GM21360 (cell line): ENCODE results near the gene KRTAP10-1.

Experiments used
- ATAC-seq: cut with Tn5 transposase; IDR thresholded peaks from one replicate; pipeline ENCODE4 v1.9.1; 2021; ENCODE audit warnings: mild to moderate bottlenecking, moderate library complexity; ENCODE audit not compliant: unreplicated experiment

KRTAP10-1 gene

GRCh38 chr21:44518686-44519085, 21.3 kb downstream of the KRTAP10-1 start:
- no peak for ATAC-seq

- ATAC-seq: no peak
Measured at GRCh38 chr21:44517175-44517899, 22.7 kb downstream of the KRTAP10-1 start.

- ATAC-seq: no peak
Measured at GRCh38 chr21:44516828-44517174, 23.2 kb downstream of the KRTAP10-1 start.

- ATAC-seq: no peak
Measured at GRCh38 chr21:44516342-44516741, 23.7 kb downstream of the KRTAP10-1 start.

- no peak for ATAC-seq
Measured at GRCh38 chr21:44515359-44516165, 24.4 kb downstream of the KRTAP10-1 start.

- ATAC-seq: no peak
Measured at GRCh38 chr21:44514746-44515358, 25.1 kb downstream of the KRTAP10-1 start.

GRCh38 chr21:44514218-44514520, 25.8 kb downstream of the KRTAP10-1 start:
- ATAC-seq: no peak

- no peak for ATAC-seq
Measured at GRCh38 chr21:44513389-44514217, 26.4 kb downstream of the KRTAP10-1 start.

- no peak for ATAC-seq
Measured at GRCh38 chr21:44512496-44513388, 27.3 kb downstream of the KRTAP10-1 start.

- no peak for ATAC-seq
Measured at GRCh38 chr21:44511938-44512275, 28.1 kb downstream of the KRTAP10-1 start.

GRCh38 chr21:44511219-44511937, 28.6 kb downstream of the KRTAP10-1 start:
- no peak for ATAC-seq

GRCh38 chr21:44510508-44511218, 29.3 kb downstream of the KRTAP10-1 start:
- no peak for ATAC-seq

GRCh38 chr21:44510109-44510507, 29.9 kb downstream of the KRTAP10-1 start:
- no peak for ATAC-seq

- ATAC-seq: no peak
Measured at GRCh38 chr21:44509539-44509938, 30.5 kb downstream of the KRTAP10-1 start.

- ATAC-seq: no peak
Measured at GRCh38 chr21:44508711-44509445, 31.1 kb downstream of the KRTAP10-1 start.

- no peak for ATAC-seq
Measured at GRCh38 chr21:44508426-44508710, 31.6 kb downstream of the KRTAP10-1 start.

- ATAC-seq: no peak
Measured at GRCh38 chr21:44507673-44508425, 32.1 kb downstream of the KRTAP10-1 start.
